Mucosa of descending colon (tissue), 3 donors: ENCODE measurements around the gene ZNHIT1. TPM values are rescaled to one million over a fixed set of nuclear protein-coding genes. Genes with fewer than 3 reads are reported as not detected.

Experiments used
- ATAC-seq: fragments of 200-7000 bp; cut with Tn5 transposase; one replicate; pipeline ENCODE4 v1.9.1; 2020; ENCODE audit warnings: mild to moderate bottlenecking, moderate library complexity
- DNase-seq, 3 donors: peaks; one replicate each; pipeline ENCODE4 v3.0.0-alpha.2; 2020
- H3K36me3 ChIP-seq: fragments of 200-600 bp; one replicate; pipeline ENCODE4 v1.8.0; 2021; ENCODE audit warnings: low read depth, mild to moderate bottlenecking
- H3K4me1 ChIP-seq: fragments of 200-600 bp; one replicate; pipeline ENCODE4 v1.8.0; 2021; ENCODE audit warnings: low read depth, mild to moderate bottlenecking
- H3K4me3 ChIP-seq: fragments of 200-600 bp; one replicate; pipeline ENCODE4 v1.8.0; 2021; ENCODE audit warnings: mild to moderate bottlenecking
- H3K9me3 ChIP-seq: fragments of 200-600 bp; one replicate; pipeline ENCODE4 v1.8.0; 2021; ENCODE audit warnings: mild to moderate bottlenecking
- intact Hi-C, 2 donors: fragments of 100-400 bp; cut with DNase I in 1 of 2; cut with micrococcal nuclease in 1 of 2; formaldehyde crosslinking; loops; one replicate each; pipeline versions ENCODE4 v1.11.0 to v1.11.1; 2022; cut with DNase I, micrococcal nuclease
- total RNA-seq, 3 donors: library from RNA; stranded (reverse); fragmentation: NEBNext Ultra II Directional in 2 of 3; extraction: Animal tissue kit (Norgen Biotek cat#: 25700) in 2 of 3; gene quantifications; one replicate each; pipeline versions ENCODE4 v1.2.1 to v1.2.4, GENCODE V29; 2021 to 2023
- TF ChIP-seq, protein P1 (sequence below): fragments of 200-600 bp; IDR thresholded peaks from one replicate; pipeline ENCODE4 v1.8.0; 2022; ENCODE audit warnings: antibody characterized with exemption, mild to moderate bottlenecking
- donor health status: DM: no; HTN: no; CAD: no; lungs with moderate emphysema.
- donor health status: DM: no; HTN: no; CAD: no.
- donor health status: DM: no; HTN: yes; CAD: no.

The ZNHIT1 gene
- total RNA-seq, 3 donors from 2014 or later = 58.7 to 97.0 (median 79.0) TPM

- H3K4me3 ChIP-seq = no peak overlapping the region
- H3K9me3 ChIP-seq = no peaks in the 10 kb centered on the region
- no peaks in the 10 kb centered on the region for H3K36me3 ChIP-seq
- ATAC-seq (no peak), DNase-seq (no peak)
- intact Hi-C loops = no loop called here
- TF ChIP-seq, protein P1, sequence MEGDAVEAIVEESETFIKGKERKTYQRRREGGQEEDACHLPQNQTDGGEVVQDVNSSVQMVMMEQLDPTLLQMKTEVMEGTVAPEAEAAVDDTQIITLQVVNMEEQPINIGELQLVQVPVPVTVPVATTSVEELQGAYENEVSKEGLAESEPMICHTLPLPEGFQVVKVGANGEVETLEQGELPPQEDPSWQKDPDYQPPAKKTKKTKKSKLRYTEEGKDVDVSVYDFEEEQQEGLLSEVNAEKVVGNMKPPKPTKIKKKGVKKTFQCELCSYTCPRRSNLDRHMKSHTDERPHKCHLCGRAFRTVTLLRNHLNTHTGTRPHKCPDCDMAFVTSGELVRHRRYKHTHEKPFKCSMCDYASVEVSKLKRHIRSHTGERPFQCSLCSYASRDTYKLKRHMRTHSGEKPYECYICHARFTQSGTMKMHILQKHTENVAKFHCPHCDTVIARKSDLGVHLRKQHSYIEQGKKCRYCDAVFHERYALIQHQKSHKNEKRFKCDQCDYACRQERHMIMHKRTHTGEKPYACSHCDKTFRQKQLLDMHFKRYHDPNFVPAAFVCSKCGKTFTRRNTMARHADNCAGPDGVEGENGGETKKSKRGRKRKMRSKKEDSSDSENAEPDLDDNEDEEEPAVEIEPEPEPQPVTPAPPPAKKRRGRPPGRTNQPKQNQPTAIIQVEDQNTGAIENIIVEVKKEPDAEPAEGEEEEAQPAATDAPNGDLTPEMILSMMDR = no peak
- peaks cover 26% of the 10 kb centered on the region for H3K4me1 ChIP-seq
Observed at GRCh38 chr7:101174322-101174854, 43.6 kb upstream of the ZNHIT1 start.

DNA sequence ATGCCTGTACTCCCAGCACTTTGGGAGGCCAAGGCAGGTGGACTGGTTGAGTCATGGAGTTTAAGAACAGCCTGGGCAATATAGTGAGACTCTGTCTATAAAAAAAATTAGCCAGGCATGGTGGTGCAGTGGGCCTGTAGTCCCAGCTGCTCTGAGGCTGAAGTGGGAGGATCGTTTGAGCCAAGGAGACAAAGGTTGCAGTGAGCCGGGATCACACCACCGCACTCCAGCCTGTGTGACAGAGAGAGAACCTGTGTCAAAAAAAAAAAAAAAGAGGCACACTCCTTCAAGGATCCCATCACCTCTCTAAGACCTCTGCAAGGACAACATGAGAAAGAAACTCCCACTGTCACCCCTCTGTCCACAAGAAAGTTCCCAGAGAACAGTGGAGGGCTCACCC lies 42.3 kb upstream of the ZNHIT1 start:
- Histone ChIP-seq H3K4me1 (peaks cover 27% of the 10 kb centered on the region), H3K36me3 (no peaks in the 10 kb centered on the region), H3K4me3 (no peak overlapping the region), H3K9me3 (no peaks in the 10 kb centered on the region)
- ATAC-seq (no peak), DNase-seq (no peak)
- intact Hi-C loops = no loop called here
- TF ChIP-seq, protein P1 = no peak

DNA sequence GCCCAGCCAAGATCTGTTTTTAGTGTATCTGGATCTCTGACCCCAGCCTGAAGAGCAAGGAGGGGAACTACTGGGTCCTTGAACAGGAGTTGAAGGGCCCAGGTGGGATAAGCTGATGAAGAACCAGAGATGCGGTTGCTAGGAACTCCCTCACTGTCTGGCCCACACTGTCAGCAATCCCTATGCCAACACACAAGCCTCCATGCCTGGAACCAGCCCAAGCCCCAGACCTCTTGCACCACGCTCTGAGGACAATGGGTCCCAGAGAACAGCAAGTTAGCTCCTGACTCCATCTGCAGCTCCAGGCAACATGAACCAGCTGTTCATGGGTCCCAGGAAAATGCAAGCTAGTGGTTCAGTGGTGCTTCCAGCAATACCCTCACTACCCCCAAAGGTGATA lies 40.3 kb upstream of the ZNHIT1 start:
- Histone ChIP-seq H3K4me1 (peaks cover 19% of the 10 kb centered on the region), H3K4me3 (no peak overlapping the region), H3K9me3 (no peaks in the 10 kb centered on the region), H3K36me3 (no peaks in the 10 kb centered on the region)
- ATAC-seq = no peak
- intact Hi-C loops = no loop called here
- TF ChIP-seq, protein P1 = no peak
- DNase-seq = no peak

GRCh38 chr7:101179117-101179516 lies 38.8 kb upstream of the ZNHIT1 start:
- Histone ChIP-seq H3K4me3 (no peak overlapping the region), H3K4me1 (peaks cover 7% of the 10 kb centered on the region), H3K9me3 (no peaks in the 10 kb centered on the region), H3K36me3 (no peaks in the 10 kb centered on the region)
- DNase-seq (no peak), ATAC-seq (no peak)
- TF ChIP-seq, protein P1 = no peak
- intact Hi-C loops = no loop called here

GRCh38 chr7:101179713-101180112 lies 38.3 kb upstream of the ZNHIT1 start:
- no peak overlapping the region for H3K4me3 ChIP-seq
- intact Hi-C loops = no loop called here

More at GRCh38 chr7:101179713-101180112, 38.3 kb upstream of the ZNHIT1 start:
- H3K9me3 ChIP-seq = no peaks in the 10 kb centered on the region
- ATAC-seq = no peak
- no peak for DNase-seq
- TF ChIP-seq, protein P1 = no peak
- no peaks in the 10 kb centered on the region for H3K36me3 ChIP-seq
- H3K4me1 ChIP-seq = peaks cover 8% of the 10 kb centered on the region
